ENCODE data around the gene NDEL1. TPM values are rescaled to one million over a fixed set of nuclear protein-coding genes. Genes with fewer than 3 reads are reported as not detected.

Gene NDEL1
- polyA plus RNA-seq, 3 donors, result 29.8 to 58.3 (median 39.7) TPM

DNA sequence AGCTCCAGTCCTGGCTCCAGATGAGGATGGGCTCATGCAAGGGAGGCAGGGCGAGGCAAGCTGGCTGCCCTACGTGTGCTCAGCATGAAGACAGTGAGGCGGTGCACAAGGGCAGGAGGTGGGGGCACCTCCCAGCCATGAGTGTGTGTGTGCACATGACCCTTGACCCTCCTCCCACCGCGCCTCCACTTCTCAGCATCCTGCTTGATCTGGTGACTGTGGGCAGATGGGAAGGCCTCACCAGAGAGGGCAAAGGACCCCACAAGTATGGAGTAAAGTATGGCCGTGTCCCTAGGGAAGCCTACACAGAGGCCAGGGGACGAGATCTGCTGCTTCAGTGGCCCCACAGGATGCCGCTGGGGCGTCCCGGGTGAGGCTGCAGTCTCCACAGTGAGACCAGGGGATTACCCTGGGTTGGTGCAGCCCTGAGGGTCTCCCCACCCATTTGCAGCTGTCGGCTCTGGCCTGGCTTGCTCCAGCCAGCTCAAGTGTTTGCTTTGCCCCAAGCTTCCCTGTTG lies 30.1 kb upstream of the NDEL1 start:
- Histone ChIP-seq H3K4me2 (replicated peaks; ENCODE audit: extremely low read depth, low read length, poor library complexity, severe bottlenecking) (no peak overlapping the region), H4K20me1 (ENCODE audit: insufficient read depth, low read length) (no peaks in the 10 kb centered on the region), H3K27ac (ENCODE audit: low read depth in 1 of 2, low read length in 2 of 2) (no peak overlapping the region), H3K9ac (ENCODE audit: insufficient read depth, low read length, poor library complexity, severe bottlenecking) (no peak overlapping the region), H3K4me1 (ENCODE audit: control insufficient read depth in 1 of 2, insufficient read depth in 2 of 2, low read length in 2 of 2) (peaks cover 6% of the 10 kb centered on the region in 2 donors), H3K9me3 (replicated peaks in 1 of 2; ENCODE audit: control insufficient read depth in 1 of 2, insufficient read depth in 1 of 2, low read length in 2 of 2) (no peaks in the 10 kb centered on the region), H3K79me2 (ENCODE audit: insufficient read depth, low read length) (no peaks in the 10 kb centered on the region), H2AFZ (ENCODE audit: insufficient read depth, low read depth, low read length, poor library complexity, severe bottlenecking) (no peak overlapping the region), H3K36me3 (replicated peaks in 1 of 2; ENCODE audit: control insufficient read depth in 1 of 2, insufficient read depth in 2 of 2, low read length in 2 of 2) (no peaks in the 10 kb centered on the region), H3K4me3 (replicated peaks in 1 of 3; ENCODE audit: low read depth in 2 of 3, low read length in 3 of 3) (no peak overlapping the region), H3K27me3 (ENCODE audit: control insufficient read depth in 2 of 2, insufficient read depth in 2 of 2, low read length in 2 of 2) (no peaks in the 10 kb centered on the region)
- WGBS (ENCODE audit: insufficient coverage), result 98% methylated on average over 9 of the region's 11 CpGs
- Mint-ChIP-seq H3K4me3 (no peak overlapping the region), H3K27ac (peak overlapping the region in 1 of 7 donors; percentile 3), H3K9me3 (no peaks in the 10 kb centered on the region), H3K27me3 (ENCODE audit: low read depth in 3 of 3) (peaks cover 0 to 12% (median 3%) of the 10 kb centered on the region in 3 donors), H3K4me1 (peaks cover 6% of the 10 kb centered on the region), H3K36me3 (no peaks in the 10 kb centered on the region)
- no peak for DNase-seq
- intact Hi-C loops (cut with micrococcal nuclease), result loop anchor here in 1 of 2 donors (5.0 kb wide), 1 partner anchor 37 kb away; no protein-coding TSS in a partner anchor
- TF ChIP-seq, protein P1, sequence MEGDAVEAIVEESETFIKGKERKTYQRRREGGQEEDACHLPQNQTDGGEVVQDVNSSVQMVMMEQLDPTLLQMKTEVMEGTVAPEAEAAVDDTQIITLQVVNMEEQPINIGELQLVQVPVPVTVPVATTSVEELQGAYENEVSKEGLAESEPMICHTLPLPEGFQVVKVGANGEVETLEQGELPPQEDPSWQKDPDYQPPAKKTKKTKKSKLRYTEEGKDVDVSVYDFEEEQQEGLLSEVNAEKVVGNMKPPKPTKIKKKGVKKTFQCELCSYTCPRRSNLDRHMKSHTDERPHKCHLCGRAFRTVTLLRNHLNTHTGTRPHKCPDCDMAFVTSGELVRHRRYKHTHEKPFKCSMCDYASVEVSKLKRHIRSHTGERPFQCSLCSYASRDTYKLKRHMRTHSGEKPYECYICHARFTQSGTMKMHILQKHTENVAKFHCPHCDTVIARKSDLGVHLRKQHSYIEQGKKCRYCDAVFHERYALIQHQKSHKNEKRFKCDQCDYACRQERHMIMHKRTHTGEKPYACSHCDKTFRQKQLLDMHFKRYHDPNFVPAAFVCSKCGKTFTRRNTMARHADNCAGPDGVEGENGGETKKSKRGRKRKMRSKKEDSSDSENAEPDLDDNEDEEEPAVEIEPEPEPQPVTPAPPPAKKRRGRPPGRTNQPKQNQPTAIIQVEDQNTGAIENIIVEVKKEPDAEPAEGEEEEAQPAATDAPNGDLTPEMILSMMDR (IDR thresholded peaks at IDR 0.05), result no peak

DNA sequence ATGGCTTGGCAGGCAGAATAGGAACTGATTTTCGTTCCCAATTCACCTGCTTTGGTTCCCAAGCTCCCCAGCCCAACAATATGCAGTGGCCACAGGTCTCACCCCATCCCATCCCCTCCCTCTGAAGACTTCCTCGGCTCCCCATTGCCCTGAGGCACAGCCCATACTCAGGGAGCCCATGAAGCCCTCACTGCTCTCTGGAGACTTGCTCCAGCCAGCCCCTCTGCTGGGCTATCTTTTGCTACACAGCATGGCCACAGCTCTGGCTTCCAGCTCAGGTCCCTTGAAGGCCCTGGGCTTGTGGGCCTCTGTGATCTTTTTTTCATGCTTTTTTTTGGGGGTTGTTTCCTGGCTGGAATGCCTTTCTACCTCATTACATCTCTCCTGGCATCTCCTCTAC lies 29.5 kb upstream of the NDEL1 start:
- Mint-ChIP-seq H3K27ac (peak overlapping the region in 2 of 7 donors; percentile 35 to 45), H3K4me3 (no peak overlapping the region), H3K9me3 (no peaks in the 10 kb centered on the region), H3K36me3 (no peaks in the 10 kb centered on the region), H3K4me1 (peaks cover 11% of the 10 kb centered on the region), H3K27me3 (ENCODE audit: low read depth in 3 of 3) (peaks cover 0 to 10% (median 4%) of the 10 kb centered on the region in 3 donors)
- Histone ChIP-seq H3K9ac (ENCODE audit: insufficient read depth, low read length, poor library complexity, severe bottlenecking) (no peak overlapping the region), H3K79me2 (ENCODE audit: insufficient read depth, low read length) (no peaks in the 10 kb centered on the region), H3K4me2 (replicated peaks; ENCODE audit: extremely low read depth, low read length, poor library complexity, severe bottlenecking) (no peak overlapping the region), H3K9me3 (replicated peaks in 1 of 2; ENCODE audit: control insufficient read depth in 1 of 2, insufficient read depth in 1 of 2, low read length in 2 of 2) (no peaks in the 10 kb centered on the region), H3K27ac (ENCODE audit: low read depth in 1 of 2, low read length in 2 of 2) (no peak overlapping the region), H3K27me3 (ENCODE audit: control insufficient read depth in 2 of 2, insufficient read depth in 2 of 2, low read length in 2 of 2) (no peaks in the 10 kb centered on the region), H3K4me1 (ENCODE audit: control insufficient read depth in 1 of 2, insufficient read depth in 2 of 2, low read length in 2 of 2) (peaks cover 10 to 12% of the 10 kb centered on the region in 2 donors), H3K4me3 (replicated peaks in 1 of 3; ENCODE audit: low read depth in 2 of 3, low read length in 3 of 3) (no peak overlapping the region), H4K20me1 (ENCODE audit: insufficient read depth, low read length) (no peaks in the 10 kb centered on the region), H3K36me3 (replicated peaks in 1 of 2; ENCODE audit: control insufficient read depth in 1 of 2, insufficient read depth in 2 of 2, low read length in 2 of 2) (no peaks in the 10 kb centered on the region), H2AFZ (ENCODE audit: insufficient read depth, low read depth, low read length, poor library complexity, severe bottlenecking) (no peak overlapping the region)
- 87% methylated on average over 2 of the region's 2 CpGs for WGBS (ENCODE audit: insufficient coverage)
- no peak for DNase-seq
- intact Hi-C loops (cut with micrococcal nuclease), result loop anchor here in 1 of 2 donors (5.0 kb wide), 1 partner anchor 36 kb away; no protein-coding TSS in a partner anchor
- TF ChIP-seq, protein P1 (IDR thresholded peaks at IDR 0.05), result no peak
